GM19035 (cell line): ENCODE results near the gene RTL5.

Experiments used
- ATAC-seq: cut with Tn5 transposase; IDR thresholded peaks from one replicate; pipeline ENCODE4 v1.9.1; 2021; ENCODE audit not compliant: unreplicated experiment

RTL5 gene

DNA sequence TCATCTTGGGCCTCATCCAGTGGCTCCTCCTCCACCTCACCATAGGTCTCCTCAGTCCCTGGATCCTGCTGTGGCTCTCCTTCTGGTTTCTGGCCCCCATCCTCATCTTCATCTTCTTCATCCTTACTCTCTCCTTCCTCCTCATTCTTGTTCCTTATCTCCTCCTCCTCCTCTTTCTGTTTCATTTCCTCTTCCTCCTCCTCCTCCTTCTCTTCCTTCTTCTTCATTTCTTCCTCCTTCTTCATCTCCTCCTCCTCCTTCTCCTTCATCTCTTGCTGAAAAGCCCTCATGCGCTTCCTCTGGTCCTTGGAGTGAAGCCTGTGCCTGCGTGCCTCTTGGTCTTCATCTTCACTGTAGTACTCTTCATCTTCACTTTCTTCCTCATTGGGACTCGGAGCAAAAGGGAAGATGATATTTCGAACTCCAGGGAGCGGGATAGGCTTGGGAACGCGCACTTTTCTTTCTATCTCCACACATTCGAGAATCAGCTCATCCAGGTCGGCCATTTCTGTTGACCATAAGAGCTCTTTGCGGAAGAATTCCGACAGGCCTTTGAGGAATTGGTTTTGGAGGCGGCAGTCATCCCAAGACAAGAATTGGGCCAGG is 1.5 kb downstream of the RTL5 start:
- no peak for ATAC-seq

DNA sequence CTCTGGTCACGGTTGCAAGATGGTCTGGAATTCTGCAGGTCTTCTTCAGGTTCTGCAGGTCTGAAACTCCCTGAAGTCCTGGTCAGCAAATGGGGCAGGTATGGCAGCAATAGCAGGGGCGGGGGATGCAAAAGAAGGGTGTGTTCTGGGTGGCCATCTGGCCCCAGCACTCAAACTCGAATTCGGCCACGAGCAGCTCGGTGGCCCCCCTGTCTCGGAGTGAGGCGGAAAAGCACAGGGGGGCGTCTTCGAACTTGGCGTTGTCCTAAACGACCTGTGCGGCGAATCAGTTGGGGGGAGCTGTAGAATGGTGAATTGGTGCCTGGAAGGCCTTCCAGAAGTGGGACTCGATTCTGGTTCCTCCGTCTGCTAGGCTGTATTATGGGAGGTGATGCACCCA is 2.1 kb downstream of the RTL5 start:
- no peak for ATAC-seq

DNA sequence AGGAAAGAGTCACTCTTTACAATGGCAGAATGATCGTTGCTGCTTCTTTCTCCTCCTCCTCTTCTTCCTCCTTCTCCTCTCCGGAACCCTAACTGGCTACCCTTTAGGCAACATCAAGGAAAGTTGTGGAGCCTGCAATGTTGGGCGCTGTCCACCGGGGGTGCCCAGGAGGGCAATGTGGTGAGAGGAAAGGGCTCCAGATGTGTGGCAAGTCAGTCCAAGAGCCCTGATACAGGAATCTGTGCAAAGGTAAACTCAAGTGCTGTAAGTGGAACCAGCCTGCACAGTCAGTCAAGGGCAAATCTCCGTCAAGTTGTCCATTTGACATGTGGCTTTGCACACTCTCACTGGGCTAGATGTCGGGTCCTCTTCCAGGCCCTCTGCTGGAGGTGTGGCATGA is 2.8 kb downstream of the RTL5 start:
- no peak for ATAC-seq

DNA sequence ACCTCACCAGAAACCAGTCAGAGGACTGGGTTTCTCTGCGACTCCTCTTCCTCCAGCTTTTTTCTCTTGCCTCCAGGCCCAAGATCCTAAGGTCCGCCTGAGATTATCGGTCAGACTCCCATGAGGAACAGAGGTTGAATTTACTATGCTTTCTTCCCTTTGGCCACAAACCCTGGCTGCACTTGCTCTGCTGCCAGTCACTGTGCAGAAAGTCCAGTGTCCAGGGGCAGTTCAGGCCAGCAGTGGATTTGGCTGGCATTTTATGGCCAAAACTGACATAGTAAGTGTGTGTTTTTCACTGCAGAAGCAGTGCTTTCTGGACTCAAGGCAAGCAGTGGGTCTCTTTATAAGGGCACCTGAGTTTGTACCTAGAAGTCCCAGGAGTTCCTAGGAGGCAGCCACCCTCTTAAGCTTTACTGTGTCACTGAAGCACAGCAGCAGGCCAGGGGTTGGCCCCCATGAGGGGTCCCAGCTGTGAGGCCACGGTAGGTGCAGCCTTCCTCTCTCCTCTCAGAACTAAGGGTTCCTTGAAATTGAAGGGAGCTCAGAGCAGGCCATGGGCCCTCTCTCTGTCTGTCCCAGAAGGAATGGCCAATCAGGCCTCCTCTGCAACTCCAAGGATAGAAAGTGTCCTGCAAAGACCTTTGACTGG is 3.4 kb downstream of the RTL5 start:
- ATAC-seq = no peak

DNA sequence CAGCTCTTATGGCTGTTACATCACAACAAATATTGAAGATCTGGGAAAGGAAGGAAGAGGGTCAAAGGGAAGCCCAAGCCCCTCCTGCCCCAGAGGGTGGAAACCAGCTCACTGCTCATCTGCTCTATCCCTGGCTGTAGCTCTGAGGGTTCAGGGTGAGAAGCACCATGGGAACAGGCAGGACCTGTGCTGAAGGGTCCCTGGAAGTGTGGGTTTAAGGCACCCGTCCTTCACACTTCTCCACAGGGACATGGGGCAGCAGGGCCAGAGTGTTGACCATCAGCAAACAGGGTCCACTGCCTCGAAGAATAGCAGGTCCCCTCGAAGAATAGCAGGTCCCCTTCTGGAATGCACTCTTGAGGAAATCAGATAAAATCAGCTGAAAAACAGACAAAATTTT is 4.4 kb downstream of the RTL5 start:
- ATAC-seq = no peak

DNA sequence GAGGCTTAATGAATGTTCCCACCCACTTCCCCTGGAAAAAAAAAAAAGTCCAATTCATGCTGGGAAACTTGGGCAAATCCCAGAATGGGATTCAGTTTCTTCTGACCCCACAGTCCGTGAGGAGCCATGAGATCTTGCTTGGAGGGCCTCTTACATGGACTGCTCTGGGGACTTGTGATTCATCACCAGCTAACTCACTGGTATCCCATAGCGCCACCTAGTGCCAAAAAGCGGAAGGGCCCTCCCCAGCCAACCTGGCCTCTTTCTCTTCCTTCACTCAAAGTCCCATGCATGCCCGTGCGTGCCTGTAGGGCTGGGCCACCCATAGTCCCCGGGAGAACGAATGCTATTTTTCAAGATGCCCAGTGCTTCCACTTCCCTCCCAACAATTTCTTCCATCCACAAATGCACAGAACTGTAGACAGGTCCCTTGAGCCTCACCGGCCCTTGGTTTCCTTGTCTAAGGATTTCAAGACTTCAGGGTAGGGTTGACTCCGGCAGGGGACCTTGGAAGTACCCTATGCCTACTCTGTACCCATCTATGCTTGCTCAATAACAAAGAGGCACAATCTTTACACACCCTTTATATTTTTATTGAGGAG is 5.1 kb downstream of the RTL5 start:
- peak; percentile 71 for ATAC-seq

DNA sequence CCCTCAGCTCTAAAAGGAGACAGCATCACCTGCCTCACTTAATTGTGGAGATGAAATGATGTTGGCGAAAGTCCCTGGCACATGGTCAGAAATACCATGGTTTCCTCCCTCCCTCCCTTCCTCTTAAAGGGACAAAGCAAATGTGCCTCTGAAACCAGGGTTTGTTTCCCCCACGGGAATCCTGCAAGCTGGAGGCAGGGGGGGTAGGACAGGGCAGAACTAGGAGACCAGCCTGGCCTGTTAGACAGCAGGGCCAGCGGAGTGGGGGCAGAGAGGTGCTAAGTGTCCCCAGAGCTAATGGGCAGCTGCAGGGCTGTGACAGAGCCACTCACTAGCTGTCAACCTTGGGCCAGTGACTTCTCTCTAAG is 5.7 kb downstream of the RTL5 start:
- ATAC-seq = no peak

DNA sequence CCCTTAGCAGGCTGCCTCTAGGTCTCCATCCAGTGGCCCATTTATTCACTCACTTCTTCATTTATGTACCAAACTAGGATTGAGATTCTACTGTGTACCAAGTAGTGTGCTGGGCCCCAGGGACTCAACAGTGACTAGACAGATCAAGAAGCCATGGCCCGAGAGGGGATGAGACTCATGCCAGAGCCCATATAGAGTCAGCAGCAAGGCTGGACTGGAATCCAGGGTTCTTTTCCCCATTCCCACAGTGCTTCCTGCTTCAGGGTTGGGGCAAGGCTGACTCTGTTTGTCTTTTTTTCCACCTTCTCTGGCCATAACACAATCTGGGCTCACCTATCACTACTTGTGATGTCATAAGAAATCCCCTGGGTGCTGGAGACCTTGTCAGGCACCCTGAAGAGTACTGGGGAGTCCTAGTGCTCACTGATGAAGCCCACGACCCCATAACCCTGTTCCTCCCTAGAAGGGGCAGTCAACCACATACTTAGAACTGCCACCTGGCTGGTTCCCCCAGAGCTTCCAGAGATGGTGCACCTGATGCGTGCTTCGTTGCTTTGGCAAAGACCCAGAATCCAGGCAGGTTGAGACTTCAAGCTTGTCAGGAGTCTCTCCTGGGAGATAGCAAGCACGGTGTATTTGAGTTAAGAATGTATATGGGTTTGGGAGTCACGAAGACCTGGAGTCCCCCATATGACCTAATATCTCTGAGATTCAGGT is 6.2 kb downstream of the RTL5 start:
- no peak for ATAC-seq

DNA sequence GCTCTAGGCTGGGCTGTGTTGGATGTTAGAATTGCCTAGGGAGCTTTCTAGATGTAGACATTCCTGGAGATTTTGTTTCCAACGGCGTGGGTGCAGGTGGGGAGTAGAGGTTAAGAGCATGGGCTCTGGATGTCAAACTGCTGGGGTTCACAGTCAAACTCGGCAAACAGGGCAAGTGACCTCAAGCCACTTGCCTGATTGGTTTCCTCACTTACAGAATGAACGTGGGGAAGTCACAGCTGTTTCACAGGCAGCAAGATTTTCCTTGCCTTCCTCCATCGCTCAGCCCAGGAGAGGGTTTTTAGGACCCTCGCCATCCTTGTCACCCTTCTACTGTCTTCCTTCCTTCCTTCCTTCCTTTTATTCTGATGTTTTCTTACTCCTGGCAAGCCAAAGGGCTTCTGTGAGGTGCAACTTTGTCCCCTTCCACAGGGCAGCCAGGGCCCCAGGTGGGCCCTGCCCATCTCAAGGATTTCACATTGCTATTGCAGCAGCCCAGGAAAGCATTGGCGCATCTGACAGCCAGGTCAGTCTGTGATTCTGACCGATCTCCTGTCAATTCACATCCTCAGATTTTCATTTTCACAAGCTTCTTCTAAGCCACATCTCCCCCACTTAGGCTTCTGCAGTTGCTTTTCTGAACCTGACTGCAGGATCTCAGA is 7.0 kb downstream of the RTL5 start:
- no peak for ATAC-seq

DNA sequence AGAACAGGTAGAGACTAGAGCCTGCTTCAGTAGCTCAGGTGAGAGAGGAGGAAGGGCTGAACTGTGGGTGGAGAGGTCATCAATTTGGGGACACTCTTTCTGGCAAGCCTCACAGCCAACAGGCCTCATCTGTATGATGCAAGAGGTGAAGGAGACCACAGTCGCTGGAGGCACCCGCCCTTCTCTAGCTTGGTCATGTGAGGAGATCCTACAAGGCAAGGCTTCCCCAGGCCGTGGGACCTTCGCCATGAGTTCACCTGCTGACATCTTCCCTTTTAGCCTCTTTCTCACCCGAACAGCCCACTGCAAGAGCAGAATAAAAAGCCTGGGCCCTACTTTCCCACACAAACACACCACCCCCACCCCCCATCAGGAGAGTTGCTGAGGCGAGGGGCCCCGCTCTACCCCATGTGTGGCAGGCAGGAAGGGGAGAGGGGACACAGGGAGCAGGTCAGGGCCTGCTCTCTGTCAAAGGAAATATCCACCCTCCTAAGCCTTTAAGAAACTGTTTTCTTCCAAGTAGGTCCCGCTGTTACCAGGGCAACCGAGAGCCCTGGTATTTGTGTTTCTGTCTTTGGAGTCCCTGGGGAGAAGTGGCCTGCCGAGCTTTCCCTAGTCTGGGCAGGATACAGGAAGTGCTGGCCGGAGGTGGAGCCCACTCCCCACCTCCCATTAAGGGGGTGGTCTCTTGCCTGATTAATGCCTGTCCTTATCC is 8.1 kb downstream of the RTL5 start:
- no peak for ATAC-seq

DNA sequence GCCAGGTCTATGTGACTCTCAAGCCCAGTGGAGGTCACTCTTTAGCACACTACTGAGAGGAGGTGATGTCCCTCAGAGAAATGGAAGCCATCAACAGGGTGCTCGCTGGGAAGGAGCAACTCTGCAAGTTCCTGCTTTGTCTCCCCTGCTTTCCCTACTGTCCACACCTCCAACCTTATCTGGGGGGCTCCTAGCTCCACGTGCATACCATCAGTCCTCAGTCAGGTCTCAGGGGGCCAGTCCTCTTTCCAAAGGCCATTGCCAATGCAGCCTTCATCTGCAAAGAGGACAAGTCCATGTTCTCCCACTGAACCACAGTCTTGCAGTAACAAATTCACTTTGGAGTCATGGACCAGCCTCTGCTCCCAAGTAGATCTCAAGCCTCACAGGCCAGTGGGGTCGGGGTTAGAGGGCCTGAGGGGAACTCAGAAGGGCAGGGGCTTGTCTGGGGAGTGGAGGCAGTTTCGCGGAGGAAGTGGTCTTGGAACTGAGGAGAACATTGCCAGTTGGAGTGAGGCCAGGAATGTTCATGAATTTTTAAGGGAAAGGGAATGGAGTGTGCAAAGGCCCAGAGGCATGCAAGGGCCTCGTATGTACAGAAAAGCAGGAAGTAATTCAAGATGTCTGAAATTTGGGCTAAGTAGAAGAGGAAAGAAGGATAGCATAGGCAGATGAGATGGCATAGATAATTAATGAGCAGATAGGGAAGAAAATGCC is 8.9 kb downstream of the RTL5 start:
- no peak for ATAC-seq

DNA sequence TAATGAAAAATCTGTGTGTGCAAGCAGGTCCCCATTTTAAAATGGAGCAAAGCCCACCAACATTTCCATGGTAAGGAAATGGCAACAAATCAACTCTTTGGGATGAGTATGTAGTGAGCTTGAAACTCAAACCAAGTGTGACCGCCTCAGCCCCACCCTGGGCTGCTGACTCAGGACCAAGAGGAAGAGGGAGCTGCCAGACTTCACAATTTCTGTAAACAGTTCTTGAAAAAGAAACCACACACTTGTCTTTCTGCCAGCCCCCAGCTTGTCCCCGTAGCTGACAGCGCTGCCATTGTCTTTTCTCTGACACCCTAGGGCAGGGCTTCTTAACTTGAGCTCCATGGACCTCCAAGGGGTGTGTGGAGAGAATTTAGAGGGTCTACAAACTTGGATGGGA is 10.3 kb downstream of the RTL5 start:
- no peak for ATAC-seq

DNA sequence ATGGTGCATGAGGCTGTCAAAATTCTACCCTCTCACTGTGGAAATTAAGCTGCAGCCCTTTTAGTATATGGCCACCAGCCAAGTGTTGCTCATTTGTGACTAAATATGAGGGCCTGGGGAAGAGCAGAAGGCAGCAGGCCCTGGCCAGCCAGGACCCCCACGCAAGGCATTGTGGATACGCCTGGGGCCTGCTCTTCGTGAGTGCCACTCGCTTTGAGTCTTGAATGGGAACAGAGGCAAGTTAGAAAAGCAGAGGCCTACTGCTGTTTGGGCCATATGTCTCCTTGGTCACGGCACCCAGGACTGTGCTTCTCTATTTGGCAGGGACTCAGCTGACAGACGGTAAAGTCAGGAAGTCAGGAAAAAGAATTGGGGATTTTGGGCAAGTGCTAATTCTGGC is 10.9 kb downstream of the RTL5 start:
- ATAC-seq = no peak

DNA sequence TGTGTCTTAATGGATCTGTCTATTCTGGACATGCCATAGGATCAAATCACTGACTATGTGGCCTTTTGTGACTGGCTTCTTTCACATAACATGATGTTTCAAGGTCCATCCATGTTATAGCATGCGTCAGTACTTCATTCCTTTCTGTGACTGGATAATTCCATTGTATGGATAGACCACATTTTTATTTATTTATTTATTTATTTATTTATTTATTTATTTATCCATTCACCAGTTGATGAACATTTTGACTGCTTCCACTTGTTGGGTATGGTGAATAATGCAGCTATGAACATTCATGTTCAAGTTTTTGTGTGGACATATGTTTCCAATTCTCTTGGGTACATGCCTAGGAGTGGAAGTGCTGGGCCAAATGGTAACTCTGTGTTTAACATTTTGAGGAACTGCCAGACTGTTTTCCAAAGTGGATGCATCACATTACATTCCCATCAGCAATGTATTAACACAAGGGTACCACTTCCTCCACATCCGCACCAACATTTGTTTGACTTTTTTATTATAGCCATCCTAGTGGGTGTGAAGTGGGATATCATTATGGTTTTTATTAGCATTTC is 14.0 kb downstream of the RTL5 start:
- ATAC-seq = no peak

DNA sequence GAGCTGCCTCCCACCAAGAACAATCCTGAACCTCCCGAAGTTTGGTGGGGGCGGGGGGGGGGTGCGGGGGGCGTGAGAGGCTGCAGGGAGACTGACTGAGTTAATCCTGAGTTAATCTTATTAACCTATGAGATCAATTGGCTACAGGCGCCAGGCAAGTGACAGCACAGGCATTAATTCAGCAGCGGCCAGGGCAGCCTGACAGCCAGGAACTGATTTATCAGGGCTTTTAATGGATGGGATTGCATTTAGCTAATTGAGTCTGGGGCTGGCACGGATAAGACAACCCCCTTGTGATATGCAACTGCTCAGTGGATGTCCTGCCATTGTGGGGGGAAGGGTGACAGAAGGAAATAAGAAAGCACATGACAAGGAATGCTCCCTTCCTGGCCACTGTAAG is 16.3 kb downstream of the RTL5 start:
- no peak for ATAC-seq

DNA sequence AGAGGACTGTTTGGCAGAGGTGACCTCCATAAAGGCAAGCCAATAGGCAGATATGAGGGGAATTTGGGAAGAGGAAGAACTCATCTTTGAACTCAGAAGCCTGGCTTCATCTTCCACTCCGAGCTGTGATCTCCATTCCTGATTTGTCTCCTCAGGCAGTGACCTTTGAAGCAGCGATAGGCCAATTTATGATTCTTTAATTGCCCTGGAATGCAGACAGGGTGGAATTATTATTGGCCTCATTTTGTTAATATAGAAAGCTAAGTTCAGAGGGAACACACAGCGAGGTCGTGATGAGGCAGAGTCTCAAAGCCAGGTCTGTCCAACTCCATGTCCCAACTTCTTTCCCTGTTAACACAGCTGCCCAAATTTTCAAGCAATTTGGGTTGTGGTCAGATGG is 16.9 kb downstream of the RTL5 start:
- ATAC-seq = no peak

DNA sequence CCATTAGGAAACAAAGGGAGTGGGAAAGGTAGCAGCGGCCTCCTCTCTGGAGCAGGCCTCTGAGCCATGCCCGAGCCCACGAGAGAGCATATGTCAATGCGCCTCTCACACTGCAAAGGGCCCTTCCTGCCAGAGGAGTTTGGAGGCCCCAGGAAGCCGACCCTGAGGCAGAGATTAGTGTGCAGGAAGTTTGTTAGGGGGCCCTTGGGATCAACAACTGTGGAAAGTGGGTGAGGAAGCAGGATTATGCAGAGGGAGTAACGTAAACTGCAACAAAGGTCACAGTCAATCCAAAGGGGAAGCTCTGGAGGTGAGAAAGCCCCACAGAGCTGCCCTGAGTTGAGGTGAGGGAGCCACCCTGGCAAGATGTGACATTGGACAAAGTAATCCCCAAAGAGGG is 17.4 kb downstream of the RTL5 start:
- ATAC-seq = no peak

DNA sequence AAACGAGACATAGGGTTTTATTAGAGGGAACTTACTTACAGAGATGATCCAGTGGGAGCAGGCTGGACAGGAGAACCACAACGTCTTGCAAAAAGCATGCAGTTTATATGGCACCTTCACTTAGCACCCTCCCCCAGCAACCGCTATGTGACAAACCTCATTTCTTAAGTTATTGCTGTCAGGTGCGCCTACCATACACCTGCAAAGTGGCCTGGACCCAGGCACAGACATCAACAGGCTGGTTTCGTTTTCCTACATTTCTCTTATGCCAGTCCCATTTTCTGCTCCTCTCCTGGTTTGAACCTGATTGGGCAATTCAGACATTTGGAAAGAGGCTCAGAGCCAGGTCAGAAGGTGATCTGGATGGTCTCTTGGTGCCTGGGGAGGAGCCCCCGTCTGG is 18.3 kb downstream of the RTL5 start:
- ATAC-seq = no peak

DNA sequence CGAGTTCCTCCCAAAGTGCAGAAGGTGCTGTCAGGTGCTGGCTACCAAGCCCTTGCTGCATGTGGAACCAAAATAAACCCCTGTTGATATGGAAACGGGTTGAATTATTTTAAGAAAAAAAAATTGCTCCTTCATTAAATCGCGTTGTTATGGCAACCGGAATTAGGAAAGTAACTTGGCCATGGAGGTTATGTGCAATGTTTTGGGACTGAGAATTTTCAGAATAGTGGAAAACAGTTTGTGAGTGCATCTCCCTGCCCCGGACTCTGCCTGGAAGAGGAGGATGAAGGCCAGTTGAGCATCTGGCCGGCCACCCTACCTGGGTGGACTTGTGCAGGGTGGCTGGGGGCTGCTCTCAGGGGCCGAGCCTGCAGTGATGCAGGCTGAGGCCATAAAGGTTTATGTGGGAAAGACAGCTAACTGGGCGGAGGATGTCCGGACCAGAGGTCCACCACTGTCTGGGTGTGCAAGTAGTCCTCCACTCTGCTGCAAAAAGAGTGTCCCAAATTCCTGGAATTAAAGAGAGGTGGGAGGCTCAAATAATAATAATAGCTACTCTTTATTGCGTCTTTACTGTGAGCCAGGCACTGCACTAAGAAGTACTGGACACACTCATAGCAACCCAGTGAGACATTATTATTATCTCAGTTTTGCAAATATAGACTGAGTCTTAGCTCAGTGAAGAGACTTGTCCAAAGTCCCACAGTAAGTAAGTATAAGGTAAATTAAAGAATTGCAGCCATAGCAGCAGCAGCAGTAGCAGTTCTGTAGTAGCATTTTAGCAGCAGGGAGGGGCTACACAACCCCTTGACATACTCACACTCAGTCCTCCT is 20.6 kb downstream of the RTL5 start:
- ATAC-seq = no peak
